Measurements from ENCODE around the gene RGS14. TPM values are rescaled to one million over a fixed set of nuclear protein-coding genes. Genes with fewer than 3 reads are reported as not detected.
A peak's percentile ranks its signal among the peaks of the same experiment; 100 is the strongest.

RGS14 gene
- total RNA-seq, 1 experiment from 2014 or later = 9.4 TPM

GRCh38 chr5:177349362-177349647, 8.4 kb upstream of the RGS14 start (continued):
- TF ChIP-seq ZBTB33 (IDR thresholded peaks at IDR 0.05; ENCODE audit: extremely low read depth, insufficient replicate concordance, low read length) = no peak
- no peak for TF ChIP-seq EZH2phosphoT487 (IDR thresholded peaks at IDR 0.05; ENCODE audit: borderline replicate concordance)
- no peak for TF ChIP-seq REST (IDR thresholded peaks at IDR 0.05; ENCODE audit: low read depth)

GRCh38 chr5:177349762-177350161, 8.0 kb upstream of the RGS14 start:
- Histone ChIP-seq H3K9me2 (ENCODE audit: insufficient read depth) (no peaks in the 10 kb centered on the region), H3K9ac (ENCODE audit: low read length) (no peak overlapping the region), H3K4me3 (replicated peaks in 1 of 2; ENCODE audit: low read depth in 1 of 2, low read length in 2 of 2) (peak overlapping the region; percentile 6 to 98; a peak in 1 of 4 replicates), H3K27ac (ENCODE audit: low read depth, low read length) (no peak overlapping the region), H4K20me1 (ENCODE audit: insufficient read depth) (peaks cover 3% of the 10 kb centered on the region; the same call in 1 of the 2 replicates), H3K4me1 (ENCODE audit: control insufficient read depth in 1 of 2, insufficient read depth in 2 of 2, low read length in 2 of 2) (peaks cover 14 to 16% of the 10 kb centered on the region in 2 experiments), H3K4me2 (ENCODE audit: low read length) (peak overlapping the region; percentile 91), H3K9me3 (ENCODE audit: control insufficient read depth in 1 of 2, insufficient read depth in 1 of 2, low read depth in 1 of 2, low read length in 2 of 2) (no peaks in the 10 kb centered on the region), H3K36me3 (ENCODE audit: control insufficient read depth in 1 of 2, insufficient read depth in 2 of 2, low read length in 2 of 2) (peaks cover 8 to 11% of the 10 kb centered on the region in 2 experiments; a peak in 3 of 4 replicates), H3K79me2 (ENCODE audit: insufficient read depth, low read length) (peaks cover 65% of the 10 kb centered on the region), H3K27me3 (ENCODE audit: insufficient read depth, low read length) (no peaks in the 10 kb centered on the region), H2AFZ (ENCODE audit: low read depth, low read length, poor library complexity, severe bottlenecking) (no peak overlapping the region)
- no peak for DNase-seq (ENCODE audit: low read depth, low spot score)
- intact Hi-C loops (cut with micrococcal nuclease) = no loop called here
- POLR2A ChIA-PET = interaction anchor here (2.8 kb wide), 1 partner anchor 21 kb away, joined by 9 read pairs; no protein-coding TSS in a partner anchor
- CTCF ChIA-PET = no interaction called here
- RAD21 ChIA-PET (ENCODE audit: low non-redundant PET in 1 of 2, low total read pairs in 2 of 2, uncharacterized antibody in 2 of 2, unreplicated experiment in 2 of 2) = no interaction called here
- ATAC-seq = no peak
- no TSS peak for BruUV-seq (replicated peaks)
- no peak for TF ChIP-seq CTCF (IDR thresholded peaks at IDR 0.05 in 2 of 3, conservative IDR thresholded peaks at IDR 0.05 in 1 of 3; ENCODE audit: borderline replicate concordance in 1 of 3, insufficient read depth in 1 of 3, low read depth in 2 of 3, low read length in 2 of 3)
- TF ChIP-seq POLR2AphosphoS5 (IDR thresholded peaks at IDR 0.05; ENCODE audit: low read depth, low read length) = no peak
- TF ChIP-seq EZH2phosphoT487 (IDR thresholded peaks at IDR 0.05; ENCODE audit: borderline replicate concordance) = no peak
- no peak for TF ChIP-seq ZFX (IDR thresholded peaks at IDR 0.05)
- TF ChIP-seq ZNF274 (IDR thresholded peaks at IDR 0.05; ENCODE audit: low read depth, low read length) = no peak
- no peak for TF ChIP-seq CBX3 (IDR thresholded peaks at IDR 0.05; ENCODE audit: low read depth)
- TF ChIP-seq REST (IDR thresholded peaks at IDR 0.05; ENCODE audit: low read depth) = no peak
- TF ChIP-seq POLR2A (IDR thresholded peaks at IDR 0.05; ENCODE audit: borderline replicate concordance, extremely low read depth, insufficient read depth, insufficient read length) = no peak
- no peak for TF ChIP-seq CEBPB (IDR thresholded peaks at IDR 0.05; ENCODE audit: low read depth)
- TF ChIP-seq SP1 (IDR thresholded peaks at IDR 0.05; ENCODE audit: low read depth) = no peak

All from HCT116 (cell line).